Renal cortex interstitium (tissue), 11 donors: Measurements from ENCODE around the gene INTS11. TPM values are rescaled to one million over a fixed set of nuclear protein-coding genes. Genes with fewer than 3 reads are reported as not detected.
A peak's percentile ranks its signal among the peaks of the same experiment; 100 is the strongest.

ENCODE experiments used
- DNase-seq, 11 donors: peaks; one replicate each; pipeline ENCODE4 v3.0.0-alpha.2; 2013; ENCODE audit warnings: low read depth in 9 of 11, low spot score in 4 of 11; ENCODE audit errors: extremely low read depth in 1 of 11
- polyA plus RNA-seq, 3 donors: library from polyadenylated mRNA; unstranded; fragments of 120-200 nt; gene quantifications; one replicate each; pipeline ENCODE4 v1.2.1, GENCODE V29; 2013; ENCODE audit not compliant: insufficient read length in 3 of 3

INTS11 gene
- polyA plus RNA-seq, 3 donors, result 107 to 159 (median 117) TPM

DNA sequence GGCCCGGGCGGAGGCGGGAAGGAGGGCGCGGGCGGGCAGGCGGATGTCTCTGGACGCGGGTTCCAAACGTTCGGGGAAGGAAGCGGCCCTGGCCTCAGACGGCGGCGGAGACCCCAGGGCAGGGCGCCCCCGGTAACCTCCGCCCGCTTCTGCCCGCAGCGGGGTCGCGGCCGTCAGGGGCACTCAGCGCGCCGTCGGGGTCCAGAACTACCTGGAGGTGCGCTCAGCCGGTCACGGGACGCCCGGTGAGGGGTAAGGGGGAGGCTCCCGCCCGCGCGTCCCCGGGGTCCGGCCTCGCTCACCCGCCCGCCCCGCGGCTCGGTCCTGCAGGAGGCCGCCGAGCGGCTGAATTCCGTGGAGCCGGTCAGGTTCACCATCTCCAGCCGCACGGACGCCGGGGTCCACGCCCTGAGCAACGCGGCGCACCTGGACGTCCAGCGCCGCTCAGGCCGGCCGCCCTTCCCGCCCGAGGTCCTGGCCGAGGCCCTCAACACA is 15.7 kb downstream of the INTS11 start:
- DNase-seq, result no peak

DNA sequence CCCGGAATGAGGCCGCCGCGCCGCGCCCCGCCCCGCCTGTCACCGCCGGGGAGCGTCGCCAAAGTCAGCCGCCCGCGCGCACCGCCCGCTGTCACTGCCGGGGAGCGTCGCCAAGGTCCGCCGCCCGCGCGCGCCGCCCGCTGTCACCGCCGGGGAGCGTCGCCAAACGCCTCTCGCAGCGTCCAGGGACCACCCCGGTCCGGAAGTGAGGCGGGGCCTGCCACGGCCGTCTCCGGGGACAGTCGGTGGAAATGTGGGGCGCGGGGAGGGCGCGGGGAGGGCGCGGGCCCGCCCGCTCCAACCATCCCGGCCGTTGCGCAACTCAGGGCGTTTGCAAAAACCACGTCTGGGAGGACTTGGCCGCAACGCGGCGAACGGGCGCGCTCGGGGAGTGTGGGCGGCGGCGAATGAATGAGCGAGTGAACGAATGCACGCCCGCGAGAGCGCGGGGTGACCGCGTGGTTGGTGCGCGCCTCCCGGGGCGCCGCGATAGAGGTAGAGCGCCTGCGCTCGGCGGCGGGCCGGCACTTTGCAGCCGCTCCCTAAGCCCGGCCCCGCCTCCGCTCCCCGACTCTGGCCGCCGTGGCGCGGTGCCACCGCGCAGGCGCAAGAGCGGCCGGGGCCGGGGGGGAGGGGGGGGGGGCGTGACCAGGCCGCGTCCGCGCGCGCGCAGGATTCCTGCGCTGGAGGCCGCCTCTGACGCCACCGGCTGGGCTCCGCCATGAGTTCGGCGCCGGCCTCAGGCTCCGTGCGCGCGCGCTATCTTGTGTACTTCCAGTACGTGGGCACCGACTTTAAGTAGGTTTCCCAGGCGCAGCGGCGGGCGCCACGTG is 16.3 kb downstream of the INTS11 start, which contains the start of the genes ACAP3 and PUSL1:
TSS of gene ACAP3 (minus strand) at position 8 of the 833 bp plus-strand sequence. CDS start 115 bp downstream, outside the sequence.
TSS of gene PUSL1 (plus strand) at position 675 of the 833 bp plus-strand sequence. CDS start at position 722, 47 bp downstream.
- peak in 10 of 11 donors; percentile 65 to 86 (median 82) for DNase-seq

DNA sequence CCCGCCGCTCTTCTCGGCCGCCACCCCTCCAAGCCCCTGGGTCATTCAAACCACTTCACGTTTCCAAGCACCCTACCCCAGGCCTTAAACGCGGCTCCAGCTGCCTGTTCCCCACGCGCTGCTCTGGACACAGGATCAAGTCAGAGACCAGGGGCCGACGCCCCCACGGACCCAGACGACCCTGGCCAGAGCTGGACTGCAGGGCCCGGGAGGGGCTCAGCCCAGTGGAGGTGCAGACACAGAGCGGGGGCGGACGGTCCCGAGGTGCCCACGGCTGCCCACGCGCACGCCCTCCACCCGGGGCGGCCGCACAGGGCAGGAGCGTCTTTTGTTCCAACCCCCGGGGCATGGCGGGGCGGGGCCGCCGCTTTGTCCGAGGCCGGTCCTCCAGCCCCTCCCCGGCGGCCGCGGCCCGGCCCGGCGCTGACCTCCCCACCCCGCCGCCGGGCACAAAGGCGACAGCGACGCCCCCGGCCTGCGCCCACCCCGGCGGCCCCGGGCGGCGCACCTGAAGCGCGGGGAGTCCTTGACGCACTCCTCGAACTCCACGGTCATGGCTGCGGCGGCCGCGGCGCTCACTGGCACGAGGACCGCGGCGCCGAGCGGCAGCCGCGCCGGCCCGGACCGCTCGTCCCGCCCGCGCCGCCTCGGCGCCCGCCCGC is 17.1 kb downstream of the INTS11 start:
- DNase-seq, result no peak

DNA sequence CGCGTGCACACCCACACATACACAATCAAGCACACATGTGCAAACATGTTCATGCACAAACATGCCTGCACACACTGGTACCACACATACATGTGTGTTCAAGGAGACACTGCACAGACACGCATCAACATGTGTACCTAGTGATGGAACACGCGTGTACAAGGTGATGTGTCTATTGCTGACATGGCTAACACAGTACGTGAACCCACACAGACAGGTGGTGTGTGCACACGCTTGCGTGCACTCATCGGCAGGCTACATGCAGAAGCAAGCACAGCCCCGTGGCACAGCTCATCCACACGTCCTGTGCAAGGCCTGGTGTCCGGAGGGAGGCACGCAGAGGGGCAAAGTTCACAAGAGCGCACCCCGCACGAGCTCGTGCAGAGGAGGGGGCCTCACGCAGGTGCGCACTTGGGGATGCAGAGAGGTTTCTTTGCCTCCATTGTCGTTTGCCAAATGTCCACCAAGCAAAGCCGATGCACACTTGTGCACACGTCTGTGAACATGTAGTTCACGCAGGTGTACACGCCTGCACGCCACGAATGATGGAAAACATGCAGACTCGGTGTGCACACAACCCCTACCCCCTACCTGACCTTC is 17.7 kb downstream of the INTS11 start:
- no peak for DNase-seq

DNA sequence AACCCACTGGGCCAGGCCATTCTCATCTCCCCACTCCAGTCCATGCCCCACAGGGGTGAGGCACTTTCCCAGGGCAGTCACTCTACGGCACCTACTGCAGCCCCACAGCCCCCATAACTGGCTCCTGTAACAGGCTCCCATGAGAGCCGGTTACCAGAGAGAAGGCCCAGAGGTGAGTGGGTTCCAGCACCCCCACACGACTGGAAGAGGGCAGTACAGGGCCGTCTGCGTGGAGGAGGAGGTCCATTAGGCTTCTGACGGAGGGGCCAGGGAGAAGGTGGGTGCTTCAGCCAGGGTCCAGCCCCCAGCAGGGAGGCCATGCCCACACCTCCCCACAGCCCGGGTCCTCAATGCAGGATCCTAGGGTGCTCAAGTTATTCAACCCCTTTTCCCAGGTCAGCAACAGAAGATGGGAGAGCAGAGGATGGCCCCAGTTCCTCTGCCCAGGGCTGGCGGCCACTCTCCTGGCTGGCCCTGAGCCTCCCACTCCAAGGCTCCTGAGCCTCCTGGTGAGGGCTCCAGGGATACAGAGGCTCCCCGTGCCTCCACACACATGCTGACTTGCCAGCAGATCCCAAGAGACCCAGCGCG is 18.3 kb downstream of the INTS11 start:
- DNase-seq, result no peak

DNA sequence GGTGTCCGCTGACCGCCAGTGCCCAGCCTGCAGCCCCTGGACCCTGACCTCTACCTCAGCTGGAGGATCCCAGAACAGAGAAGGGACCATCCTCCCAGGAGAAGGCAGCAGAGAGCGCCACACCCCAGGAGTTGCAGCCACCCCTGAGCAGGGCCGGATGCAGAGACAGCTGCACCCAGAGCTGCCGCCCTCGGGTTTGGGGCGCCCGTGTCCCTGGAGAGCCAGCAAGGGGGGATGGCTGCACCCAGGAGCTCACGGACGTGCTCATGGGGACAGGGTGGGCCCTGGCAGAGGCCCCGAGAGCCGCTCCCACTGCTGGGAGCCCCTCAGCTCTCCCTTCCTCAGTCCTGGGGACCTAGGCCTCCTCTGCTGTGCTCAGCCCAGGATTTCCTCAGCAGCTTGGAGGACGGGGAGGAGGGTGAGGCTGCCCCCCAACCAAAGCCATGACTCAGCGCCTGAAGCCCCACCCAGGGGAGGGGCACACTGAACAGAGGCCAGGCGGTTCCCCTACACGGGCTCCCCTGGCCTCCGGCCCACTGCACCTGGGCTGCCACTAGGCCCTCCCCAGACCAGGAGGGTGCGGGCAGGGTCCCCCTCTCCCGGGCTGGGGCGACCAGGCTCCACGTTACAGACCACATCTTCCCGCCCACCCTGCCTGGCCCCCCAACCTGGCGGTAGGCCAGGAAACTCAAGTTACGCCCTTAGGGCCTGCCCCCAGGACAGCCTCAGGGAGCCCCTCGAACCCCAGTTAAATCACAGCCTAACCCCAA is 19.0 kb downstream of the INTS11 start:
- no peak for DNase-seq

DNA sequence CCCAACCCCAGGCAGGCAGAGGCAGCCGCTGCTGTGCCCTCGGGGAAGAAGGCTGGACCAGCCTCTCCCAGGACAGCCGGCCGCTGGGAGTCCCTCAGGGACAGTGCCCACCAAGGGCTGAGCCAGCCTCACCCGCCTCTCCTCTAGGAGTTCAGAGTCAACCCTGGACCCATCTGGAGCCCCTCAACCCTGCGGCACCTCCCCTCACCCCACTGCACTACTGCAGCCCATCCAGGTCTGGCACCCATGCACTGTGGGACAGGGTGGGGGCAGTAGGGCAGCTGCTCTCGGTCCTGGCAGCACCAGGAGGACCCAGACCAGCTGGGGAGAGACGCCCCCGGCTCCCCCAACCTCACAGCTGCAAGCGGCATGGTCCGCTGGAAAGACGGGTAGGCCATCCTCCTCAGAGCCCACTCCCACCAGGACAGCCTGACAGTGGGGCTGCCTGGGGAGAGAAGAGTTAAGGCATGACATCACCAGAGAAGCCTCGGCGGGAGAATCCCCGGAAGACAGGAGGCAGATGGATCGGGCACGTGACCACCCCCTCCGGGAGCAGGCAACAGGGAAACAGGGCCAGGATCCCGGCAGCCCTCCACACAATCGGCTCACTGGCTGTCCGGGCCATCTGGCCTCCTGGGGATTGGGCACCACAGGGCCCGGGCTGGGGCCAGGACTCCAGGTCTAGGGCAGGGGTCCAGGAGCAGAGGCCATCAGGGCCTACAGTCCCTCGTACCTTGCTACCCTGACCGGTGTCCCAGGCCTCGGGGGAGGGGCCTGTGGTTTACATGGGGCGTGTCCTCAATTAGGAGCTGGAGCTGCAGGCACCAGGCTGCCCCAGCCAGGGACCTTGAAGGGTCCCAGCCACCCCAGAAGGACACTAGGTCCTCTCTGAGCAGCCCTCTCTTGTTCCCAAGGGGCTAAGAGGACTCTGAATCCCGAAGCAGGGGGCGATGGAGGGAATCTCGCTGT is 19.8 kb downstream of the INTS11 start:
- DNase-seq, result peak in 8 of 11 donors; percentile 40 to 63 (median 58)

DNA sequence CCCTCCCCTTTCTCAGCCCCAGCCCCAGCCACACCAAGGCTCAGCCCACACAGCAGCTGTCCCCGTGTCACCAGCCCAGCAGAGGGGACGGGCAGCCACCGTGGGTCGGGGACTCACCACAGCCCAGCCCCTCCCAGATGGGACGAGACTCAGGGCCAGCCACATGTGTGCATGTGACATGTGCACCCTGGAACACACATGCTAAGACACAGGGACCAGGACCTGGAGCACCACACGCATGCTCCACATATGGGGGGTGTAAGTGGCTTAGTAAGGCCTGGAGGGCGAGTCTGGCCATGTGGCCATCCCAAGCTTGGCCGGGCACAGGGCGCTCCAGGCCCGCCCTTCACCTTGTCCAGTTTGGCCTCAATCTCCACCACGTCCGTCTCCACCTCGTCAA is 20.7 kb downstream of the INTS11 start:
- DNase-seq, result no peak

DNA sequence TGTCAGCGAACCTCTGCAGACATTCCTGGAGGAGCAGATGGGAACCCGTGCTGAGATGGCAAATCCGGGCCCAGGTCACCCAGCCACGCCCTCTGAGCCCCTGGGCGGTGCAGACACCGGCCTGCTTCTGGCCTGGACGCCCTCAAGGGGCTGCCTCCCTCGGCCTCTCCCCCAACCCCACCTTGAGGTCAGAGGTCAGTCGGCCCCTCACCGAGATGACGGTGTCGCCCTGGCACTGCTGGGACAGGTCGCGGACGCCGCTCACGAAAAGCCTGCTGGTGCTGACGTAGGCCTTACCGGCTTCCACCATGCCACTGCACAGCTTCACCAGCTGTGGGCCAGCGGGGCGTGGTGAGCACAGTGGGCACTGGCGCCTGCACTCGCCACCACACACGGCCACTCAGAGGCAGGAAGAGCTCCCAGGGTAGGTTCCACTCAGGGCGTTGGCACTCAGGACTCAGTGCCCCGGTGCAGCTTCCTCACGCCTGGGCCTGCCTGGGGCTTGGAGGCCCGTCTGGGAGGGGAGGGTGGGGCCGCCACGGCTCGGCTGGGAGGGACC is 21.4 kb downstream of the INTS11 start:
- no peak for DNase-seq

DNA sequence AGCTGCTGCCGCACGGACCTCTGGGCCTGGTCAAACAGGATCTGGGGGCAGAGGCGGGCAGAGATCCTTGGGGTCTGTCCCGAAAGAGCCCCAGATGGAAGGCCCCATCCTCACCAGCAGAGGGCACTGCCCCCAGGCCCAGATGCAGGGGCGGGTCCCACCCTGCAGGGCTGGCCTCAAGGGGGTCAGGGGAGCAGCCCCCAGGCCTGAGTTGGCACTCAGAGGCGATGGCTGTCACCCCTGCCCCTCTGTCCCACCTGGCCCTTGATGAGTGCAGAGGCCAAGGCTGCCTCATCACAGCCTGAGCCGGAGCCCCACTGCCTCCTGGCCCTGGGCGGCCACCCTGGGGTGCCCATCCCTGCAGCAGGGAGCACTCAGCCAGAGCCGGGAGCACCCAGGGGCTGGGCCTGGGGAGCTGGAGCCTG is 22.4 kb downstream of the INTS11 start:
- no peak for DNase-seq

DNA sequence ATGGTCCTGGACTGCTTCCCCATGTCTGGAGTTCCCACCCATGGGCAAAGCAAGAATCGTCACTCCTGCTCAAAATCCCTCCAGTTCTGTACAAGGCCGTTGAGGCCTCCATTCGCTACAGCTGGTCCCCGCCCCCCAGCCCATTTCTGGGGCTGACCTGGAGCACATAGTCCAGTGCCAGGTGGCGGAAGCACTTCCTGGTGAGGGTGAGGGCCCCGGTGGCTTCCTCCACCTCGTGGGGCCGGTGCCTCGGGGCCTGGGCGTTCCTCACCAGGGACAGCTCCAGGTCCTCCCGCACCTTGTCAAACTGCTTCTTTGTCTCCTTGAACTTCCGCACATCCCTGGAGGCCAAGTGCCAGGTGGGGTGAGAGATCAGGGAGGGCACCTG is 24.1 kb downstream of the INTS11 start:
- DNase-seq, result no peak

DNA sequence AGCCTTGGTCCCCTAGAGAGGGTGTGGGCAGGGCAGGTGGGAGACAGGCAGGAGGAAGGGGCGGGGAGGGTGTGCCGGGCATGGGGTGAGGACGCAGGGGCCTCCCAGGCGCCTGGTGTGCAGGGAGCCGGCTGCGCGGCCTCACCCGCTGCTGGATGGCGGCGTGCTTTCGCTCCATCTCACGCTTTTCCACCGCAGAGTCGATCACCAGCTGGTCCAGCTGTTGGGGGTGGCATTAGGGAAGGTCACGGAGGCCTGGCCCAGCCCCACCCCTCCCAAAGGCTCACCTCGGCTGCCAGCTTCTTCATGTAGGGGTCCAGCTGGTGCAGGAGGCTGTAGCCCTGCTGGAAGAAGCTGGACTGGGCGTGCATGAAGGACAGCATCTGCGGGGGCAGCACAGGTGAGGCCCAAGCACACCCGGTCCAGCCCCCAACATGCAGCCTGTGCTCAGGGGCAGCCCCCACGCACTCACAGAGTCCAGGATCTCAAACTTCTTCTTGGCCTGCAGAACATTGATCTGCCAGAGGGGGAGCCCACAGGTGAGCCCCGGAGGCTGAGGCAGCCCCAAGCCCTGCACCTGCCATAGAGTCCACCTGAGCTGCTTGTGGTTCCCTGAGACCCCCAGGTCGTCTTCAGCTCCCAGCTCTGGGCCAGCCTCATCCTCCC is 24.6 kb downstream of the INTS11 start:
- DNase-seq, result no peak

DNA sequence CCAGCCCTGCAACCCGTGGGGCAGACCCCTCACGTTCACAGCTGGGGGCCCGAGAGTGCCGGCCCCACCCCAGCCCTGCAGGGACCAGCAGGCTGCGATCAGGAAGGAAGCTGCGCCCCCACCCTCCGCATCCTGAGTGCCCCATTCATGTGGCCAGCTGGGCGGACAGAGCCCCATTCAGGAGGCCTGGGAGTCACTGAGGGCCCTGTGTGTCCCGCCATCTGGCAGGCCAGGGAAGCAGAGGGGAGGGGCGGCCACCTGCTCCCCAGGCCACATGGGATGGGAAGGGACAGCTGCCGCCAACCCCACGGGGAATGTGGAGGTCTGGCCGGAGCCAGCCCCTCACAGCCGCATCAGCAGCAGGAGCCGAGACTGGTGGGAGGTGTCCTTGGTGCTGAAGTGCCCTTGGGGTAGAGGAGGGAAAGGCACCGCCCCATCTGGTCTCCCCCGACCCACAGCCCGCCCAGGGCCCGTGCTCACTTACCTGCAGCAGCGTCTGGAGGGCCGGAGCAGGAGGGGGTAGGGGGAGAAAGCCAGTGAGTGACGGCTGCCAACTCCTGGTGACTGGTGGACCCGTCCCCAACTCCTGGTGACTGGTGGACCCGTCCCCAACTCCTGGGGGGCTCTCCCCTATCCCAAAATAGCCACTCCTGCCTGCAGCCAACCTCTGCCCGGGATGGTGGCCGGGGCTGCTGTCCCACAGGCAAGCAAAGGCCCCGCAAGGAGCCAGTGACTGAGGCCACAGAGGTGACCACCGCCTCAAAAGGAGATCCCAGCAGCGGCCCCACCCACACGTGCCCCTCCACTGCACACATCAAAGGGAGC is 25.4 kb downstream of the INTS11 start:
- peak in 3 of 11 donors; percentile 27 to 36 (median 34) for DNase-seq

DNA sequence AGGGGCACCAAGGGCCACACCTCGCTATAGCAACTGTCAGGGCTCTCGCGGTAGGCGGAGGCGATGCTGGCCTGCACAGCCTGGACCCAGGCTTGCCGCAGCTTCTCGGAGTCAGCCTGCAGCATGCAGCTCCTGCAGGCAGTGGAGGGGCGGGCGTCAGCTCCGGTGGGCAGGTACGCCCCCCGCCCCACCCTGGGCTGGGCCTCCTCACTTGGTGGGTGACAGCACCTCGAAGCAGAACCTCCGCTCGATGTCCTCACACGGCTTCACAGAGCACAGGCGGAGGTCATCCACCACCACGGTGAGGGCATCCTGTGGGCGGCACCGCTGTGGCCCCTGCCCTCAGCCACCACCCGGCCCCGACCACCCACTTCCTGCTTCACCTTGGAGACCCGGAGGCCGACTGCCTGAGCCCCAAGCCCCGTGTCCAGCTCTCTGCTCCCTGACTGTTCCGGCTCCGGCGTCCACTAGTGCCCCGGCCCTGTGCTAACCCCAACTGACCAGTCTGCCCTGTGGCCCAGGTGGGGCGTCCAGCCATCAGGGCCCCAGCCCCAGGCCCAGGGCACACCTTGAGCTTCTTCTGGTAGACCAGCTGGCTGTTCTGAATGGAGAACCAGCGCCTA is 26.5 kb downstream of the INTS11 start:
- DNase-seq, result no peak
